PFSK-1 (cell line): ENCODE measurements around the gene REXO2.

Source experiments
- FOXP2 ChIP-seq: optimal IDR thresholded peaks from 2 replicates; pipeline ENCODE3; 2011; ENCODE audit warnings: borderline replicate concordance, control low read depth, inconsistent platforms; ENCODE audit not compliant: insufficient read depth; ENCODE audit errors: extremely low read length, extremely low read depth
- POLR2AphosphoS5 ChIP-seq: IDR thresholded peaks from 2 replicates; pipeline ENCODE4 v1.6.1; 2012; ENCODE audit warnings: low read depth, mild to moderate bottlenecking, control low read depth, low read length, moderate library complexity
- SIN3A ChIP-seq: IDR thresholded peaks from 2 replicates; pipeline ENCODE4 v1.6.1; 2012; ENCODE audit warnings: mild to moderate bottlenecking, low read length, moderate library complexity, borderline replicate concordance; ENCODE audit not compliant: insufficient read depth
- TAF1 ChIP-seq: IDR thresholded peaks from 2 replicates; pipeline ENCODE4 v1.6.1; 2012; ENCODE audit warnings: low read length, control low read depth, borderline replicate concordance; ENCODE audit not compliant: insufficient read depth
- TF ChIP-seq, protein P1 (sequence below), 2 experiments: IDR thresholded peaks; 2 replicates each; pipeline versions ENCODE4 v1.6.1 to v1.8.0; 2011 to 2012; ENCODE audit warnings: low read depth in 2 of 2, low read length in 2 of 2, control low read depth in 1 of 2, inconsistent platforms in 1 of 2, mild to moderate bottlenecking in 1 of 2, moderate library complexity in 1 of 2; ENCODE audit not compliant: insufficient read depth in 1 of 2

REXO2 gene

DNA sequence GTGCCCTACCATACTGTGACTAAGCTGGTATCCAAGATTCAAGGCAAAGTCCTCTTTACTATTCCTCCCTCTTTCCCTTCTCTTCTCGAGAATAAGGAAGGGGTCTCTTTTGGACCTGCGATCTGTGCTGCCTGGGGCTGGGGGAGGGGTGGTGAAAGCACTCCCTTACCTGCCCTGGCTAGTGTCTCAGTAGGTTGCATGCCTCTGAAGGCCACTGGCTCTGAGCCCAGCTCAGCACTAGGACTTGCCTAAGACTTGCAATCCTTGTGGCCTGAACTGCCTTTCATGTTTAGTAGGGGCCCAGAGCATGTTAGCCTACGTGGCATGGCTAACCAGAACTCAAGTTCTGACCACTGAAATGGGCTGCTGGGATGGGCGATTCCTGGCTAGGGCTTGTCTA is 13.0 kb upstream of the REXO2 start:
- TF ChIP-seq, protein P1, sequence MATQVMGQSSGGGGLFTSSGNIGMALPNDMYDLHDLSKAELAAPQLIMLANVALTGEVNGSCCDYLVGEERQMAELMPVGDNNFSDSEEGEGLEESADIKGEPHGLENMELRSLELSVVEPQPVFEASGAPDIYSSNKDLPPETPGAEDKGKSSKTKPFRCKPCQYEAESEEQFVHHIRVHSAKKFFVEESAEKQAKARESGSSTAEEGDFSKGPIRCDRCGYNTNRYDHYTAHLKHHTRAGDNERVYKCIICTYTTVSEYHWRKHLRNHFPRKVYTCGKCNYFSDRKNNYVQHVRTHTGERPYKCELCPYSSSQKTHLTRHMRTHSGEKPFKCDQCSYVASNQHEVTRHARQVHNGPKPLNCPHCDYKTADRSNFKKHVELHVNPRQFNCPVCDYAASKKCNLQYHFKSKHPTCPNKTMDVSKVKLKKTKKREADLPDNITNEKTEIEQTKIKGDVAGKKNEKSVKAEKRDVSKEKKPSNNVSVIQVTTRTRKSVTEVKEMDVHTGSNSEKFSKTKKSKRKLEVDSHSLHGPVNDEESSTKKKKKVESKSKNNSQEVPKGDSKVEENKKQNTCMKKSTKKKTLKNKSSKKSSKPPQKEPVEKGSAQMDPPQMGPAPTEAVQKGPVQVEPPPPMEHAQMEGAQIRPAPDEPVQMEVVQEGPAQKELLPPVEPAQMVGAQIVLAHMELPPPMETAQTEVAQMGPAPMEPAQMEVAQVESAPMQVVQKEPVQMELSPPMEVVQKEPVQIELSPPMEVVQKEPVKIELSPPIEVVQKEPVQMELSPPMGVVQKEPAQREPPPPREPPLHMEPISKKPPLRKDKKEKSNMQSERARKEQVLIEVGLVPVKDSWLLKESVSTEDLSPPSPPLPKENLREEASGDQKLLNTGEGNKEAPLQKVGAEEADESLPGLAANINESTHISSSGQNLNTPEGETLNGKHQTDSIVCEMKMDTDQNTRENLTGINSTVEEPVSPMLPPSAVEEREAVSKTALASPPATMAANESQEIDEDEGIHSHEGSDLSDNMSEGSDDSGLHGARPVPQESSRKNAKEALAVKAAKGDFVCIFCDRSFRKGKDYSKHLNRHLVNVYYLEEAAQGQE (IDR thresholded peaks at IDR 0.05; ENCODE audit: insufficient read depth in 1 of 2, low read depth in 2 of 2, low read length in 2 of 2): no peak
- no peak for TF ChIP-seq SIN3A
- no peak for TF ChIP-seq TAF1
- no peak for TF ChIP-seq FOXP2
- TF ChIP-seq POLR2AphosphoS5: no peak

DNA sequence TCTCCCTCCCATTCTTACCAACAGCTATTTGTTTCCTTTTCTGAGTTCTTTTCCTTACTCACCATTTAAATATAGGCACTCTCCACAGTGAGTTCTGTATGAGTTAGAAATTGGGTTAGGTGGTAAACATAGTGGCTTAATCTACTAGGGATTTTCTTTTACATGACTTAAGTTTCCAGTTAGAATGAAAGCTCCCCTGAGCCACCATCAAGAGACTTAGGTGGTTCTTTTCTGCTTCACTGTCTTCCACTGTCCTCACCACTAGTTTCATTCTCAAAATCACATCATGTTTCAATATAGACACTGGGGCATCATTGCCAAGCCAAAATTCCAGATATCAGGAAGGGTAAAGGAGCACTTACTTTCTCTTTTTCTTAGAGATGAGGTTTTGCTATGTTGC is 9.0 kb upstream of the REXO2 start:
- TF ChIP-seq TAF1: no peak
- TF ChIP-seq, protein P1 (IDR thresholded peaks at IDR 0.05; ENCODE audit: insufficient read depth in 1 of 2, low read depth in 2 of 2, low read length in 2 of 2): no peak
- TF ChIP-seq FOXP2: no peak
- TF ChIP-seq POLR2AphosphoS5: no peak
- TF ChIP-seq SIN3A: no peak

DNA sequence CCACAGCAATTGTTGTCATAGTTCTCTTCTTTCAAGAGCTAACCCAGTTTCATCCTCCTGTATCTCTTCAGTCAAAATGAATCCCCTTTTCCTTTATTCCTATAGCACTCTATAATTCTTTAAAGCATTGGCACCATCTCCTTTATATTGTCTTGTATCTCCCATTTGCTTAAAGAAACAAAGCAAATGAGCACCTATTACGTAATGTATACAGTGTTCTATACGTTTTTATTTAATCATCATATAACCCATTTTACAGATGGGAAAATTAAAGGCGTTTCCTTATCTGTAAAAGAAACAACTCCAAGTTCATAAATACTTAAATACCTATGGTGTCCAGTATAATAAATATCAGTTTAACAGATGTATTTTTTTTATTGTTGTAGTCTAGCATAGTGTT is 6.4 kb upstream of the REXO2 start:
- TF ChIP-seq SIN3A (no peak), FOXP2 (no peak), TAF1 (no peak), POLR2AphosphoS5 (no peak)
- TF ChIP-seq, protein P1 (IDR thresholded peaks at IDR 0.05; ENCODE audit: insufficient read depth in 1 of 2, low read depth in 2 of 2, low read length in 2 of 2): no peak

DNA sequence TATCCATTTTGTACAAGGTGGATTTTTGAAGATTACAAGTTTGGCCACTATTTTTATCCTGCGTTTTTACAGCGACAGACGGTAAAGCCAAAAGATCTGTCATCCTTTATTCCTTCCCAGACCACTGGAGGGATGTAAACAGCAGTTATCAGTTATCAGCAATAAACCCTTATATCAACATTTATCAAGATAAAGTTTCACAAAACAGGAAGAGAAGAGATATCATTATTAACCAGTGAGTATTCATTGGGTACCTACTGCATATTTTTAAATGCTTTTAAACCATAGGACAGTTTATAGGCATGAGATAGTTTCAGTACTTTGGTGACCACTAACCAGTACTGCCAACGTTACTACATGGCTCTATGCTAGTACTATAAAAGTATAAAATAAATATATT is 5.9 kb upstream of the REXO2 start:
- TF ChIP-seq, protein P1 (IDR thresholded peaks at IDR 0.05; ENCODE audit: insufficient read depth in 1 of 2, low read depth in 2 of 2, low read length in 2 of 2): no peak
- TF ChIP-seq SIN3A: no peak
- TF ChIP-seq FOXP2: no peak
- TF ChIP-seq TAF1: no peak
- TF ChIP-seq POLR2AphosphoS5: no peak

DNA sequence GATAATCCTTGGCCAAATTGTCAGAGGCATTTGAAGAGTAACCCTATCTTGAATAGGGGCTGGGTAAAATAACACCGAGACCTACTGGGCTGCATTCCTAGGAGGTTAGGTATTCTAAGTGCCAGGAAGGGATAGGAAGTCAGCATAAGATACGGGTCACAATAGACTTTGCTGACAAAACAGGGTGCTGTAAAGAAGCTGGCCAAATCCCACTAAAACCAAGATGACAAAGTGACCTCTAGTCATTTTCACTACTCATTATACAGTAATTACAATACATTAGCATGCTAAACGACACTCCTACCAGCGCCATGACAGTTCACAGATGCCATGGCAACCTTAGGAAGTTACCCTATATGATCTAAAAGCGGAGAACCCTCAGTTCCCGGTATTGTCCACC is 964 bp upstream of the REXO2 start:
- TF ChIP-seq POLR2AphosphoS5 (no peak), SIN3A (no peak), FOXP2 (no peak), TAF1 (no peak)
- TF ChIP-seq, protein P1 (IDR thresholded peaks at IDR 0.05; ENCODE audit: insufficient read depth in 1 of 2, low read depth in 2 of 2, low read length in 2 of 2): no peak
